HEK293 (cell line): Measurements from ENCODE around the gene PLEKHO2.
A peak's percentile ranks its signal among the peaks of the same experiment; 100 is the strongest.

Experiments used
- CTCF ChIA-PET: fragments of 350-600 bp; formaldehyde crosslinking; extraction: SDS; loops from one replicate; lab custom pipeline; 2021; ENCODE audit warnings: antibody characterized with exemption; lab: Yijun Ruan, JAX
- POLR2A ChIA-PET: fragments of 300-600 bp; formaldehyde crosslinking; extraction: SDS; loops from one replicate; lab custom pipeline; 2020; ENCODE audit warnings: antibody characterized with exemption, inconsistent platforms; lab: Yijun Ruan, JAX
- H3K27ac ChIP-seq: fragments of 200-500 bp; sonication (Bioruptor generic); 2 replicates; pipeline ENCODE4 v1.5.1; 2014; ENCODE audit warnings: low read depth, low read length, control low read depth, inconsistent platforms; ENCODE audit errors: extremely low read depth
- H3K36me3 ChIP-seq, 2 experiments: fragments of 200-500 bp in 1 of 2; sonication (Bioruptor generic) in 1 of 2; 1 replicate in 1 of 2; 2 replicates in 1 of 2; pipeline ENCODE4 v1.5.1; 2014 to 2017; ENCODE audit warnings: inconsistent platforms in 2 of 2, low read length in 2 of 2; ENCODE audit not compliant: control insufficient read depth in 2 of 2, insufficient read depth in 1 of 2
- H3K4me1 ChIP-seq: fragments of 200-500 bp; sonication (Bioruptor generic); 2 replicates; pipeline ENCODE4 v1.5.1; 2014; ENCODE audit warnings: mild to moderate bottlenecking, low read length, inconsistent platforms; ENCODE audit not compliant: control insufficient read depth, insufficient read depth
- H3K4me3 ChIP-seq: 2 replicates; pipeline ENCODE4 v1.5.1; 2011; ENCODE audit warnings: low read depth, mild to moderate bottlenecking, control low read depth, low read length, moderate library complexity
- H3K9me3 ChIP-seq: fragments of 200-500 bp; sonication (Bioruptor generic); 2 replicates; pipeline ENCODE4 v1.5.1; 2014; ENCODE audit warnings: low read depth, low read length, inconsistent platforms; ENCODE audit not compliant: control insufficient read depth, insufficient read depth
- KLF9 ChIP-seq: fragments of 450-650 bp; formaldehyde crosslinking; IDR thresholded peaks from 2 replicates; pipeline ENCODE4 v1.5.1; 2016; ENCODE audit warnings: missing biosample characterization, missing genetic modification characterization, low read depth
- ZBTB17 ChIP-seq: fragments of 450-650 bp; formaldehyde crosslinking; IDR thresholded peaks from 2 replicates; pipeline ENCODE4 v1.5.1; 2016; ENCODE audit warnings: missing biosample characterization, missing genetic modification characterization
- ZBTB20 ChIP-seq: fragments of 450-650 bp; formaldehyde crosslinking; IDR thresholded peaks from 2 replicates; pipeline ENCODE4 v1.5.1; 2016; ENCODE audit warnings: missing biosample characterization, missing genetic modification characterization
- ZFHX2 ChIP-seq: fragments of 450-650 bp; formaldehyde crosslinking; conservative IDR thresholded peaks from 2 replicates; pipeline ENCODE4 v1.5.1; 2016; ENCODE audit warnings: missing biosample characterization, missing genetic modification characterization
- ZNF121 ChIP-seq: fragments of 450-650 bp; formaldehyde crosslinking; IDR thresholded peaks from 2 replicates; pipeline ENCODE4 v1.5.1; 2016; ENCODE audit warnings: missing biosample characterization, missing genetic modification characterization
- ZNF140 ChIP-seq: fragments of 450-650 bp; formaldehyde crosslinking; IDR thresholded peaks from 2 replicates; pipeline ENCODE4 v1.5.1; 2016; ENCODE audit warnings: missing biosample characterization, missing genetic modification characterization
- ZNF16 ChIP-seq: fragments of 450-650 bp; formaldehyde crosslinking; IDR thresholded peaks from 2 replicates; pipeline ENCODE4 v1.5.1; 2016; ENCODE audit warnings: low read depth, missing biosample characterization, missing genetic modification characterization
- ZNF548 ChIP-seq: fragments of 450-650 bp; formaldehyde crosslinking; IDR thresholded peaks from 2 replicates; pipeline ENCODE4 v1.5.1; 2016; ENCODE audit warnings: missing biosample characterization, missing genetic modification characterization
- ZNF585B ChIP-seq: fragments of 450-650 bp; formaldehyde crosslinking; IDR thresholded peaks from 2 replicates; pipeline ENCODE4 v1.5.1; 2016; ENCODE audit warnings: missing biosample characterization, missing genetic modification characterization
- ZNF610 ChIP-seq: fragments of 450-650 bp; formaldehyde crosslinking; IDR thresholded peaks from 2 replicates; pipeline ENCODE4 v1.5.1; 2016; ENCODE audit warnings: missing biosample characterization, missing genetic modification characterization, borderline replicate concordance
- ZNF670 ChIP-seq: fragments of 450-650 bp; formaldehyde crosslinking; IDR thresholded peaks from 2 replicates; pipeline ENCODE4 v1.5.1; 2016; ENCODE audit warnings: missing biosample characterization, missing genetic modification characterization, low read depth
- ZNF792 ChIP-seq: fragments of 450-650 bp; formaldehyde crosslinking; IDR thresholded peaks from 2 replicates; pipeline ENCODE4 v1.5.1; 2016; ENCODE audit warnings: missing biosample characterization, missing genetic modification characterization
- TF ChIP-seq, protein P1 (sequence below): fragments of 450-650 bp; formaldehyde crosslinking; IDR thresholded peaks from 2 replicates; pipeline ENCODE4 v1.5.1; 2016; ENCODE audit warnings: missing biosample characterization, missing genetic modification characterization
- TF ChIP-seq, protein P2 (sequence below): fragments of 450-650 bp; formaldehyde crosslinking; IDR thresholded peaks from 2 replicates; pipeline ENCODE4 v1.5.0; 2017; ENCODE audit warnings: missing biosample characterization, missing genetic modification characterization, borderline replicate concordance
- TF ChIP-seq, protein P3 (sequence below): fragments of 450-650 bp; formaldehyde crosslinking; IDR thresholded peaks from 2 replicates; pipeline ENCODE4 v1.5.1; 2017; ENCODE audit warnings: missing biosample characterization, missing genetic modification characterization
- TF ChIP-seq, protein P4 (sequence below): fragments of 450-650 bp; formaldehyde crosslinking; IDR thresholded peaks from 2 replicates; pipeline ENCODE4 v1.5.1; 2017; ENCODE audit warnings: missing biosample characterization, missing genetic modification characterization

The PLEKHO2 gene

DNA sequence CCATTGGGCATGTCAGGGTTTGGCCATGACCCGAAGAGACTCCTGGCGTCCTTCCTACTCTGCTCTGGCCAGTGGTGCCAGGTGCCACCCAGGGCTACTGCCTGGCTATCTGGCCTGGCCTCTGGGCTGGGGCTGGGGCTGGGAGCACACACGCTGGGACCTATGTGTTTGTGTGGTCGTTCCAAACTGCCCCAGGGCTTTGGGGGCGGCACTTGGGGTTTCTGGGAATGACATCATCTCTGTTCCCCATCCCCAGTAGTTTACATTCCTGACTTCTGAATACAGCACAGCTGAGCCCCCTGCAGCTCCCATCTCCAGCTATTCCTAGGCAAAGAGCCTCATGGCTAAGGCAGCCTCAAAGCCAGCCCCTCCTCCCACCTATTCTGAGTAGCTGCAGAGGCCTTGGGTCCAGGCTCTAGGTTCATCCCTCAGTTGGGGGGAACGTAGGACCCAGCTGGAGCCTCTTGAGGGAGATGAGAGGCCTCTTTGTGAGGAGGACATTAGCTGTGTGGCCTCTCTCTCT lies 24.3 kb downstream of the PLEKHO2 start (continued):
- TF ChIP-seq, protein P1, sequence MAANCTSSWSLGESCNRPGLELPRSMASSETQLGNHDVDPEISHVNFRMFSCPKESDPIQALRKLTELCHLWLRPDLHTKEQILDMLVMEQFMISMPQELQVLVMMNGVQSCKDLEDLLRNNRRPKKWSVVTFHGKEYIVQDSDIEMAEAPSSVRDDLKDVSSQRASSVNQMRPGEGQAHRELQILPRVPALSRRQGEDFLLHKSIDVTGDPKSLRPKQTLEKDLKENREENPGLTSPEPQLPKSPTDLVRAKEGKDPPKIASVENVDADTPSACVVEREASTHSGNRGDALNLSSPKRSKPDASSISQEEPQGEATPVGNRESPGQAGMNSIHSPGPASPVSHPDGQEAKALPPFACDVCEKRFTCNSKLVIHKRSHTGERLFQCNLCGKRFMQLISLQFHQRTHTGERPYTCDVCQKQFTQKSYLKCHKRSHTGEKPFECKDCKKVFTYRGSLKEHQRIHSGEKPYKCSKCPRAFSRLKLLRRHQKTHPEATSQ (tag by site-specific recombination), result no peak
- peak; percentile 32; the same call in 1 of the 2 replicates for TF ChIP-seq ZFHX2

DNA sequence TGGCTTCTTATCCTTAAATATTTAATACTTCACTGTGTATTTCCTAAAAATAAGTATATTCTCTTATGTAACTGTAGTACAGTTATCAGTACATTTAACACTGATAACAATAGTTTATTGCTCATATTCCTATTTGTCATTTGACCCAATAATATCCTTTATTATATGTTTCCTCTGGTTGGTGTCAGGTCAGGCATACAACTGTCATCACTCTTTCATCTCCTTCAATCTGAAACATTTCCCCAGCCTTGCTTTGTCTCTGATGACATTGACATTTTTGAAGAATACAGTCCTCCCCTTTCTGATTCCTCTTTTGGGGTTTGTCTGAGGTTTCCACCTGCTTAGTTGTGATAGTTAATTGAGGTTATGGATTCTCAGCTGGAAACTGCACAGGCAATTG lies 27.8 kb downstream of the PLEKHO2 start:
- H3K9me3 ChIP-seq, result no peaks in the 10 kb centered on the region
- ChIA-PET POLR2A (no interaction called here), CTCF (no interaction called here)
- no peak overlapping the region for H3K27ac ChIP-seq
- no peaks in the 10 kb centered on the region for H3K4me1 ChIP-seq
- TF ChIP-seq ZNF610 (tag by site-specific recombination), result no peak
- no peak overlapping the region for H3K4me3 ChIP-seq
- H3K36me3 ChIP-seq, result peaks cover 0 to 10% of the 10 kb centered on the region in 2 experiments; a peak in 1 of 3 replicates

DNA sequence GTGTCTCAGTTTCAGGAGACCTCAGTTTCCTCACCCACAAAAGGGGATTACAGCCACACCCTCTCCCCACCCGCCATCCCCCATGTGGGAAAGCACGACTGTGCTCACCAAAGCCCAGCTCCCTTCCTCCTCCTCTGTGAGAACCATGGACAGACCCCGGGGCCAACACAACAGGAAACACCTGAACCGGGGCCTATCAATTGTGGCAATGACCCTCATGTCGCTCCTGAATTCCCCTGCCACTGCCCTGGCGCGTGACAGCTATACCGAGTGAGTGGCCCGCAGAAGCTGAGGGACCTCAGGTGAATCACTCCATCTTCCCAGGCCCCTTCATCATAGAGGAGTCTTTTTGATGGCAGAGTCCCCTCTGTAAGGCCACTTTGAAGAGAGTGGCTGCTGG lies 28.6 kb downstream of the PLEKHO2 start:
- Histone ChIP-seq H3K9me3 (no peaks in the 10 kb centered on the region), H3K36me3 (peaks cover 0 to 7% of the 10 kb centered on the region in 2 experiments; a peak in 1 of 3 replicates), H3K4me1 (no peaks in the 10 kb centered on the region), H3K27ac (no peak overlapping the region), H3K4me3 (no peak overlapping the region)
- ChIA-PET POLR2A (no interaction called here), CTCF (no interaction called here)
- TF ChIP-seq ZNF670 (no peak), ZBTB20 (tag by site-specific recombination) (no peak), KLF9 (tag by site-specific recombination) (no peak), ZNF121 (no peak), ZNF140 (tag by site-specific recombination) (no peak), ZNF585B (no peak), ZNF792 (tag by site-specific recombination) (no peak), ZNF610 (tag by site-specific recombination) (no peak), ZNF16 (tag by site-specific recombination) (no peak), ZNF548 (no peak), ZBTB17 (tag by site-specific recombination) (no peak)
- TF ChIP-seq, protein P2, sequence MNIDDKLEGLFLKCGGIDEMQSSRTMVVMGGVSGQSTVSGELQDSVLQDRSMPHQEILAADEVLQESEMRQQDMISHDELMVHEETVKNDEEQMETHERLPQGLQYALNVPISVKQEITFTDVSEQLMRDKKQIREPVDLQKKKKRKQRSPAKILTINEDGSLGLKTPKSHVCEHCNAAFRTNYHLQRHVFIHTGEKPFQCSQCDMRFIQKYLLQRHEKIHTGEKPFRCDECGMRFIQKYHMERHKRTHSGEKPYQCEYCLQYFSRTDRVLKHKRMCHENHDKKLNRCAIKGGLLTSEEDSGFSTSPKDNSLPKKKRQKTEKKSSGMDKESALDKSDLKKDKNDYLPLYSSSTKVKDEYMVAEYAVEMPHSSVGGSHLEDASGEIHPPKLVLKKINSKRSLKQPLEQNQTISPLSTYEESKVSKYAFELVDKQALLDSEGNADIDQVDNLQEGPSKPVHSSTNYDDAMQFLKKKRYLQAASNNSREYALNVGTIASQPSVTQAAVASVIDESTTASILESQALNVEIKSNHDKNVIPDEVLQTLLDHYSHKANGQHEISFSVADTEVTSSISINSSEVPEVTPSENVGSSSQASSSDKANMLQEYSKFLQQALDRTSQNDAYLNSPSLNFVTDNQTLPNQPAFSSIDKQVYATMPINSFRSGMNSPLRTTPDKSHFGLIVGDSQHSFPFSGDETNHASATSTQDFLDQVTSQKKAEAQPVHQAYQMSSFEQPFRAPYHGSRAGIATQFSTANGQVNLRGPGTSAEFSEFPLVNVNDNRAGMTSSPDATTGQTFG (tag by site-specific recombination), result no peak
- TF ChIP-seq, protein P3, sequence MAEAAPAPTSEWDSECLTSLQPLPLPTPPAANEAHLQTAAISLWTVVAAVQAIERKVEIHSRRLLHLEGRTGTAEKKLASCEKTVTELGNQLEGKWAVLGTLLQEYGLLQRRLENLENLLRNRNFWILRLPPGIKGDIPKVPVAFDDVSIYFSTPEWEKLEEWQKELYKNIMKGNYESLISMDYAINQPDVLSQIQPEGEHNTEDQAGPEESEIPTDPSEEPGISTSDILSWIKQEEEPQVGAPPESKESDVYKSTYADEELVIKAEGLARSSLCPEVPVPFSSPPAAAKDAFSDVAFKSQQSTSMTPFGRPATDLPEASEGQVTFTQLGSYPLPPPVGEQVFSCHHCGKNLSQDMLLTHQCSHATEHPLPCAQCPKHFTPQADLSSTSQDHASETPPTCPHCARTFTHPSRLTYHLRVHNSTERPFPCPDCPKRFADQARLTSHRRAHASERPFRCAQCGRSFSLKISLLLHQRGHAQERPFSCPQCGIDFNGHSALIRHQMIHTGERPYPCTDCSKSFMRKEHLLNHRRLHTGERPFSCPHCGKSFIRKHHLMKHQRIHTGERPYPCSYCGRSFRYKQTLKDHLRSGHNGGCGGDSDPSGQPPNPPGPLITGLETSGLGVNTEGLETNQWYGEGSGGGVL, result no peak
- TF ChIP-seq, protein P4, sequence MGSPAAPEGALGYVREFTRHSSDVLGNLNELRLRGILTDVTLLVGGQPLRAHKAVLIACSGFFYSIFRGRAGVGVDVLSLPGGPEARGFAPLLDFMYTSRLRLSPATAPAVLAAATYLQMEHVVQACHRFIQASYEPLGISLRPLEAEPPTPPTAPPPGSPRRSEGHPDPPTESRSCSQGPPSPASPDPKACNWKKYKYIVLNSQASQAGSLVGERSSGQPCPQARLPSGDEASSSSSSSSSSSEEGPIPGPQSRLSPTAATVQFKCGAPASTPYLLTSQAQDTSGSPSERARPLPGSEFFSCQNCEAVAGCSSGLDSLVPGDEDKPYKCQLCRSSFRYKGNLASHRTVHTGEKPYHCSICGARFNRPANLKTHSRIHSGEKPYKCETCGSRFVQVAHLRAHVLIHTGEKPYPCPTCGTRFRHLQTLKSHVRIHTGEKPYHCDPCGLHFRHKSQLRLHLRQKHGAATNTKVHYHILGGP, result no peak
